Measurements from ENCODE around the gene SLC22A23. TPM values are rescaled to one million over a fixed set of nuclear protein-coding genes. Genes with fewer than 3 reads are reported as not detected.
"Not testable (repeated sequence)": the region's sequence is repeated elsewhere in the genome, so short reads cannot be mapped to it uniquely, and the experiment has no call there.

The SLC22A23 gene
- total RNA-seq, 1 donor from 2014 or later, result 23.8 TPM

DNA sequence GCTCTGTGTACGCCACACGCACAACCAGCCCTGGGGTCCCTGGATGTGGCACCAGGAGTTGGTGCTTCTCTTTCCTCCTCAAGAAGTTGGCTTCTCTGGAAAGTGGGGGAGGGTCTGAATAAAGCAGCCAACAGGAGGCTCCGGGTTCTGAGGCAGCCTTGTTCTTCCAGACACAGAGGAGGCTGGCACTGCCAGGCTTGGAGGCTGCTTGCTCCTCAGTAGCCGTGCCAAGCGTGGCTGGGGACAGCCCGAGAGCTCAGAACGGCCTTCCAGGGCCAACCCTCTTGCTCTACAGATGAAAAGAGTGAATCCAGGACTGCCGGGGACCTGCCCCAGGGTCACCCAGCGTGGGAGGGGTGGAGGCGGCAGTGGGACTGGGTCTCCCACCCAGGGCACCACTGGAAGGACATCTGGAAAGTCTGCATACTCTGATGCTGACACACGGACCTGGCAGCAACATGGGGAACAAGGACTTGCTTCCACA, 70.4 kb downstream of the SLC22A23 start:
- no peak for DNase-seq (ENCODE audit: low spot score)

DNA sequence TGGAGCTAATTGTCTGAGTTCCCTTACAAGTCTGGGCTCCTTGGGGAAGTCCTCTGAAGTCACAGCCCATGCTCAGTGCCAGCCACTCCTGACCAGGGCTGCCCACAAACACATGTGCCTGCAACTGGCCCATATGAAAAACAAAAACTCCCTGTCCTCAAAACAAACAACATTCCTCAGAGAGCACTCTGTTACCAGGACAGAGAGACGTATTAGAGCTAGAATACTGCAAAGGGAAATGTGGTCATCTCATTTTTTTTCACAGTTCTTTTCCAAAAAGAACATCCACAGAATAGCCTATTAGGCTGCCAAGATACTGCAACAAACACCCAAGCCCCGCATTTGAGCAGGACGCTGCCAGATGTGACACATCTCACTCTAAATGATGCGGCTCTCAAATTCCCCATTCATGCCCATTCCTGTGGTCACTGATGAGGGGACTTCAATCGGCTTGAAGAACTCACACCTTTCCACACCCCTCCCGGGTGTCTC, 71.1 kb downstream of the SLC22A23 start:
- DNase-seq (ENCODE audit: low spot score), result no peak

DNA sequence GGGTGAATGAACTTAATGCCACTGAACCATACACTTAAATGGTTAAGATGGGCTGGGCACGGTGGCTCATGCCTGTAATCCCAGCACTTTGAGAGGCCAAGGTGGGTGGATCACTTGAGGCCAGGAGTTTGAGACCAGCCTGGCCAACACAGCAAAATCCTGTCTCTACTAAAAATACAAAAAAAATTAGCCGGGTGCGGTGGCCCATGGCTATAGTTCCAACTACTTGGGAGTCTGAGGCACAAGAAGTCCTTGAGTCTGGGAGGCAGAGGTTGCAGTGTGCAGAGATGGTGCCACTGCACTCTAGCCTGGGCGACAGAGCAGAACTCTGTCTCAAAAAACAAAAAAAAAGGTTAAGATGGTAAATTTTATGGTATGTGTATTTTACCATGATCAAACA, 71.7 kb downstream of the SLC22A23 start:
- DNase-seq (ENCODE audit: low spot score), result not testable (repeated sequence)

DNA sequence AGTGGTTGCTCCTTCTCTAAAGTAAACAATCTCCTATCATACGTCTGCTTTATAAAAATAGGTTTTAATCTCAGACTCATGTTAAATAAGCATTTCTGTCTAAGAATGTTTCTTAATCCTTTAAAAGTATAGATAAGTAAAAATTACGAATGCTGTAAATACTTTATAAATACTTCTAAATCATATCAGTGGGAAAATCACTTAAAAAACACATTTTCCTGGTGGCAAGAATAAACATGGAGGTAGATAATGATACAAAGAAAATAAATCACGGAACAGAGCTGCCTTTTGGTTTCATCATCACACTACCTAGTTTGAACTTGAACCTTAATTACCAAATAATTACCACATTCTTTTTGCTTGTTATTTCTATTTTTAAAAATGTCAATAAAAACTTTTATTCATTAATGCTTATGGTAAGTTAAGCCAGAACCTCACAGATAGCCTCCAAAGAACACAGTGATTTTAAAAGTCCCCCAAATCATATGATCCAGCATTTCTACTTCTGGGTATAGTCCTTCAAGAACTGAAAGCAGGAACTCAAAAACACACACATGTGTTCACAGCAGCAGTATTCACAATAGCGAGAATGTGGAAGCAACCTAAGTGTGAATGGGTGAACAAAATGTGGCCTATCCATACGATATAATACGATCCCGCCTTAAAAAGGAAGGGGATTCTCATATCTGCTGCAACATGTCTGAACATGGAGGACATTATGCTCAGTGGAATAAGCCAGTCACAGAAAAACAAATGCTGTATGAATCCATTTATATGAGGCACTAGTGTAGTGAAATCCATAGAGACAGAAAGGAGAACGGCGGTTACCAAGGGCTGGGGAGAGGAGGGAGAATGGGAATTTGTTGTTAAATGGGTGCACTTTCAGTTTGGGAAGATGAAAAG, 72.4 kb downstream of the SLC22A23 start:
- DNase-seq (ENCODE audit: low spot score), result no peak

DNA sequence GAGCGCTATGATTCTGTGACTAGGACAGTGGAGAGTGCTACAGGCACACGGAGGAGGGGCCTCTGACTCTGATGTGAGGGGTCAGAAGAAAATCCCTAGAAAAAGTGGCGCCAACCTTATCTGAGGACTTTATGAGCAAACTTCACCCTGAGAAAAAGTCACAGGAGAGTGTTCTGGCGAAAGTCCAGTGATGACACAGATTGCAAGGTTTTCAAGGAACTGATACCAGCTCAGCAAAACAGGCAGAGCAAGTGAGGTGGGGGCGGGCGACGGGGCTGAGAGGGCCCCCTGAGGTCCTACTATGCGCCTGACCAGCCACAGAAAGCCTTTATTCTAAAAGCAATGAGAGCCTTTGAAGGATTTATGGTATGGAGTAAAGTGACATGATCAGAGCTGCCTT, 73.3 kb downstream of the SLC22A23 start:
- DNase-seq (ENCODE audit: low spot score), result no peak

DNA sequence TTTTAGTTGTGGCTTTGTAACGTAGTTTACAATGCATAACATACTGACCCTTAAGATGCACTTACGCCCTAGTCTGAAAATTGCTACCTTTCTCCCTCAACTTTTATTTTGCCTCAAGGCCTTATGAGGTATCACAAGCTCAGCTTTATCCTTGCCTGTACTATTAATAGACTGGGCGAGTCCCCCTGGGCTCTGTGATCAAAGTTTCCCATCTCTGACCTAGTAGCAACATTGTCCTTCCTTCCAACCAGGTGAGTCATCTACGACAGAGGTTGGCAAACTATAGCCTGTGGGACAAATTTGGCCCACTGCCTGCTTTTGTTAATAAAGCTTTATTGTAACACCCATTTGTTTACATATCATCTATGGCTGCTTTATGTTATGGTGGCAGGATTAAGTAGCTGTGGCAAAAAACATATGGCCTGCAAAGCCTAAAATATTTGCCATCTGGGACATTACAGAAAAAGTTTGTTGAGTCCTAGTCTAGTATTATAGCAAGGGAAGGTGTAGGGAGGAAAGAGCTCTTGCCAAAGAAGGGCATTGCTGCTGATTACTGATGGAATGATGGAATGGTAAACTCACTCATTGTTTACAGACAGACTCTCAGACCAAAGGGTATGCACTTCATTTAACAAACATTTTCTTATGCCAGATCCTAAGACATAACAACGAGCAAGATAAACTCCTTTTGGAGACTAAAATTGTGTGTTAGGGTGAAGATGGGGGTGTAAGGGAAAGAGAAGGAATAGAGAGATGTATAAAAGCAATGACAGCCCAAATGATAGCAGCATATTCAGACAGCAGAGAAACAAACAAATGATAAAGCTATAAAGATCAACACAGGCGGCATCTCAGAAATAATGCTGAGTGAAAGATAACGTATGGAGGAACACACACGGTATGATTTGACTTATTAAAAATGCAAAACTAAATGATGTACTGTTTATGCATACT, 74.2 kb downstream of the SLC22A23 start:
- no peak for DNase-seq (ENCODE audit: low spot score)

DNA sequence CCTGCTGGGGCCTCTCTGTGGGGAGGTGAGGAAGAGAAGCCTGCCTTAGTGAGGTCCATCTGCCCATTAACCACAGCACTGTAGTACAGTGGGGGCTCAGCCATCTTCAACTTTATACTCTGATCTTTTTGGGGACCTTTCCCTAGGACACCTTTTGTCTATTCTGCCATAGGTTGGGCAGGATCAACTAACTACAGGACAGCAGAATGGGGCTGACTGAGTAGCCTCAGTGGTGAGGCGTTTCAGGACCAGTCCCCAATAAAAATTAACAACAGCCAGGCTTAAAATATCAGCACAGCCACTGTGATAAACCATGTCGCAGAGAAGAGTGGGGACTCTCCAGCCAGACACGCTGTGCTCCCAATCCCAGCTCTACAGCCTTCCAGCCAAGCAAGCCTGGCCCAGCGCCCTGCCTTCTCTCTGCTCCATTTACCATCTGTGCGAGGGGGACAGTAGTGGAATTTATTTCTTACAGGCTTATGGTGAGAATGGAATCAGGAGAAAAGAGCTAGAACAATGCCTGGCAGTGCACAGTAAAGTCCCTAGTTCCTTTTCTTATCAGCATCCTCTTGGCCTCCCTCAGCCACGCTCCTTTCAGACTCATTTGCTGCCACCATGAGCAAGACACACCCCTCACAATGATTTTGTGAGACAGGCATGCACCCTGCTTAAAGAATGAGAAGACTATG, 75.5 kb downstream of the SLC22A23 start:
- DNase-seq (ENCODE audit: low spot score), result no peak

DNA sequence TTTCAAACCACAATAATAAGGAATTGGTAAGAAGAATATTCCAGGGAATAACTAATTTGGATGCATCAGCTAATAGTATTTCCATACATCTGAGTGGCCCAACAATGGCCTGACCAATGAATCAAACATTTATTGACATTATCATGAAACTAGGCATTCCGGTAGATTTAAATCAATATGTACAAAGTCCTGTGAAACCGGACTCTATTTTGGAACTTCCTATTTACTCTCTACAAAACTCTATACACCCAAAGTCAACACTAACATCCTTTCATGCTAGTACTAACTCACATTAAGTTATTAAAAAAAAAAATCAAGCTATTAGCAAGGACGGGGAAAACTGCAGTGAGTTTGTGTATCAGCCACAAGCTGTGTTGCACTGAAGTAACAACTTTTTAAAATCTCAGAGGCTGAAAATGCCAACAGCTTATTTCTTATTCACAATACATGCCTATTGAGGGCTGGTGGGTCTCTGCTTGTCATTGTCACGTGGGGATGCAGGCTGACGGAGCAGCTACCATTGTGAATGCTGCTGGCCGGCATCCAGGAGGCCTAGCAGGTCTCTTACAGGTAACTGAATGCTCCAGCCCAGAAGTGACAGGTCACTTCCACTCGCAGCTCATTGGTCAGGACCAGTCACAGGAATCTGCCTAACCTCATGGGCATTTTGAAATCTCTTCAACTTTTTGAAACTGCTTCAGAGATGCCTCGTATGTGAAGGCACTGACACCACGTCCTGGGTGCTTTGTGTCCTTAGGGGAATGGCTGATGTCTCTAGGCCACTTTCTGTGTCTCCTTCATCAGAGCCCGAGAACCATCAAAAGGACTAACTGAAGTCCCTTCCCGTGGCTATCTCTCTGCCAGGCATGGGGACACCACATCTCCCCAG, 76.3 kb downstream of the SLC22A23 start:
- DNase-seq (ENCODE audit: low spot score), result no peak

DNA sequence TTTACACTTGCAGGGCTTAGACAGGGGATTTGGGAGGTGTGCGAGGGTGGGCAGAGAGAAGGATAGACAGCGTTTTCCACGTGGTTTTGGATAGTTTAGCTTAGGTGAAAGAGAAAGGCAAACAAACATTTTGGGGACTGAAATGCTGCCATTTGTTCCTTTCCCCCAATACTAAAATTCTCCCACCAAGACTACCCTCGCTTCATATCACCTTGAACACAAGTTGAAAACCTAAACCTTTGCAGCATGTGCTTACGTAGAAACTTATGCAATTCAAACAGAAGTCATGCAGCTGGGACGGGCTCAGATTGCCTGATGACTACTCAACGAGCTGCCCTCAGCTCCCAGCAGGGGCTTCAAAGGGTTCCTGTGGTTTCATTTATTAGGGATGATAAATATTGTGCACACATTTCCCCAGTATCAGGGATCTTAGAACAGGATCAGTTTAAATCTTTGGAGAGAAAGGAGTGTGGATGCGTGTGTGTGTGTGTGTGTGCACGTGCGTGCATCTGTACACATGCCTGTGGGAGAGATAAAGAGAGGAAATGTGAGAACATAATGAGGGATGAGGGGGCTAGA, 77.3 kb downstream of the SLC22A23 start:
- no peak for DNase-seq (ENCODE audit: low spot score)

DNA sequence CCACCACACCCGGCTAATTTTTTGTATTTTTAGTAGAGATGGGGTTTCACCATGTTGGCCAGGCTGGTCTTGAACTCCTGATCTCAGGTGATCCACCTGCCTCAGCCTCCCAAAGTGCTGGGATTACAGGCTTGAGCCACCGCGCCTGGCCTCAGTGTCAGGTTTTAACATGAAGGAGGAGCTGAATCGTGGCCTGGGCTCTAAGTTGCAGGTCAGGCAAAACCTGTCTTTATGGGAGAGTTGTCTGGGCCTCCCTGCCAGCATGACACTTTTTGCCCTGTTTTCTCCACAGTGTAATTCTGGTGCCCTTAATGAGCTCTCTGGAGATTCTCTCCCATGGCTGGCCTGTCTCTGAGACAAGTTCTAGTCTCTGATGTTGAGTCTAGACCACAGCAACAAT, 78.0 kb downstream of the SLC22A23 start:
- DNase-seq (ENCODE audit: low spot score), result not testable (repeated sequence)

DNA sequence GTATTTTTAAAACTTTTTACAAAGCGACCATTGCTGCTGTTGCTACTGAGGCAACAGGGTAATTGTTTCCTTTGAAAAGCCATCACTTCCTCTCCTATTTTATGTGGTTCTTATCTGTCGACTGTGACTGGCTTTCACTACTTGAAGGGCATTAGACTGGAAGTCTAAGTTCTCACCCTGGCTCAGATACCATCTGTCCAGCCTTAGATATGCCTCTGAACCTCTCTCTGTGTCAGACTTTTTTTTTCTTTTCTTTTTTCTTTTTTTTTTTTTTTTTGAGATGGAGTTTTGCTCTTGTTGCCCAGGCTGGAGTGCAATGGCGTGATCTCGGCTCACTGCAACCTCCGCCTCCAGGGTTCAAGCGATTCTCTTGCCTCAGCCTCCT, 78.5 kb downstream of the SLC22A23 start:
- DNase-seq (ENCODE audit: low spot score), result not testable (repeated sequence)

DNA sequence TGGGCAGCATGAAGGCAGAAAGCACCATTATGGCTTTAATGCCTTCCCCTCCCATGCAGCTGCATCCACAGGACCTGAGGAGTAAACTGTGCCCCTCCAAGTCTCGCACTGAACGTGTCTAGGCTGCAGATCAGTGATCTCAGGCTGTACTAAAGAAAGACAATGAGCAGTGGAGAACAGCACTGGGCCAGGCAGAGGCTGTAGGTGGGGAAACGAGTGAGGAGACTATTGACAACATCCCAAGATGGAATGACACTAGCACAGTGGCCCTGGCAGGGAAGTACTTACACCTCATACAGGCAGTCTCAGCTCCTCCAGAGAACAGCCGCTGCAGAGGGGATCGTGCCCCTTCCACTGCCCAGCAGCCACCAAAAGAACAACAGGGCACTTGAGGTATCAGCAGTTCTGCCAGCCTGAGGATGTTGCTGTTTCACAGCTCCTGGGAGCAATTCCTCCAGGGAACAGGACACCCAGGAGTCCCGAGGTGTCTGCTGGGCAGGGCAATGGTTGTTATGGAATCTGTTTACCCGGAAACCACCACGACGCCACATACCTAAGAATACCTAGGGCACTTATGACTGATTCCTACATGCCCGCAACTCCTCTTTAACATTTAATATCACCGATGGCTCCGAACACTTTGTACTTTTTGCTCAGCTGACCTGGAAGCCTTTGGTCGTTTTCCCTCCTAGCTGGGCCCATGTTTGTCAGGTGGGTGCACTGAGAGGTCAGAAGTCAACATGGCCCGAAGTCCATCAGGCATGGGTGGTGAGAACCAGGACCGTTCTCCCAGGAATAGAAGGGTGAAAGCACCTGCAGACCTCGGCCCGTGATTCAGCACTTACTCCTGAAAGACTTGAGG, 79.1 kb downstream of the SLC22A23 start:
- no peak for DNase-seq (ENCODE audit: low spot score)

DNA sequence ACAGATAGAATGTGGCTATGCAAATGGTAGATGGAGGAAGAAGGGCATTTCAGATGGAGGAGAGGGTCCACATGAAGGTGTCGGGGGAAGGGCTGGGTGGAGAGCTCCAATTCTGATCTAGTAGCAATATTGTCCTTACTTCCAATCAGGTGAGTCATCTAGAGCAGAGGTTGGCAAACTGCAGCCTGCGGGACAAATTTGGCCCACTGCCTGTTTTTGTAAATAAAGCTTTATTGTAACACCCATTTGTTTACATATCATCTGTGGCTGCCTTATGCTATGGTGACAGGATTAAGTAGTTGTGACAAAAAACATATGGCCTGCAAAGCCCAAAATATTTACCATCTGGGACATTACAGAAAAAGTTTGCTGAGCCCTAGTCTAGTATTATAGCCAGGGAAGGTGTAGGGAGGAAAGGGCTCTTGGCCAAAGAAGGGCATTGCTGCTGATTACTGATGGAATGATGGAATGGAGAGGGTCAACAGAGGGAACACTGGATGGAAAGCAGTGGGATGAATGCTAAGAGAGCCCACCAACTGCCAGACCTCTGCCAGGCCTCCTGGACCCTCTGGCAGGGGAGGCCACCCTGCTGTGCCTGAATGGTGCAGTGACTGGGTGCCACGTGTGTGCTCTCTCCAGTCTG, 79.8 kb downstream of the SLC22A23 start:
- DNase-seq (ENCODE audit: low spot score), result no peak

DNA sequence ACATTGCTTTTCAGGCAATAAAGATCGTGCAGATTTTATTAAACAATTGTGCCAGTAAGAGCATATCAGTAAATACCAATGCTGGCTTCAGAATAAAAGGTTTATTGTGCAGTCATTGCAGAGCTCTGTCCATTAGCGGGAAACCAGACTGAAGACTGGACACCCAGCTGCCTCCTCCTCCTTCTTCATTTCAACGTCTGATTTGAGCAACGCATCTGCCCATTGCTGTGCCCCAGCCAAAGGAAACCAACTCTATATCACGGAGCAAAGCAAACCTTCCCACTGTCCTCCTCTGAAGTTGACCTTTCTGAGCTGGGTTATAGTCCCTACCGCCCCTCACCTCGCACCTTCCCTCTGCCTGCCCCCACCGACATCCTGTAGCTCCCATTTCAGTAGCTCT, 80.8 kb downstream of the SLC22A23 start:
- DNase-seq (ENCODE audit: low spot score), result no peak

DNA sequence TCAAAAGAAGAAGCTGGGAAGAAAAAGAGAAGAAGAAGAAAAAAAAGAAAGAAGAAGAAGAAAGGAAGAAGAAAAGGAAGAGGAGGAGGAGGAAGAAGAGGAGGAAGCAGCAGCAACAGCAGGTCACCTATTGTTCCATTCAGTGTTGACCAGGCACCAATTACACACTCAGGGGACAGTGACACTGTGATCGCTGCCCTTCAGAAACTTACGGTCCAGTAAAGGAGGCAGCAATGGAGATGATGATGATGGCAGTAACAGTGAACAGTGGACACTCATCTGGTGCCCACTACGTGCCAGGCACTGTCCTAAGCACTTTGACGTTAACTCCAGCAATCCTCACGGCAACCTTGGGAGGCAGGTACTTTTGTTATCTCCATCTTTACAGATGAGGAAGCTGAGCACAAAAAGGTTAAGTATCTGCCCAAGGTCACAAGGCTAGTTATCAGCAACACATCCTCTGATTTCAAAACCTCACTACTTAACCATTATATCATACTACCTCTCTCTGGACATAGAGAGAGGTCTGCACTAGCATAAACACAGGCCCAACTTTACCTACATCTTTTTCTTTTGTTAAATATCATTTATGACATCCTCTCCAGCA, 83.2 kb downstream of the SLC22A23 start:
- no peak for DNase-seq (ENCODE audit: low spot score)

DNA sequence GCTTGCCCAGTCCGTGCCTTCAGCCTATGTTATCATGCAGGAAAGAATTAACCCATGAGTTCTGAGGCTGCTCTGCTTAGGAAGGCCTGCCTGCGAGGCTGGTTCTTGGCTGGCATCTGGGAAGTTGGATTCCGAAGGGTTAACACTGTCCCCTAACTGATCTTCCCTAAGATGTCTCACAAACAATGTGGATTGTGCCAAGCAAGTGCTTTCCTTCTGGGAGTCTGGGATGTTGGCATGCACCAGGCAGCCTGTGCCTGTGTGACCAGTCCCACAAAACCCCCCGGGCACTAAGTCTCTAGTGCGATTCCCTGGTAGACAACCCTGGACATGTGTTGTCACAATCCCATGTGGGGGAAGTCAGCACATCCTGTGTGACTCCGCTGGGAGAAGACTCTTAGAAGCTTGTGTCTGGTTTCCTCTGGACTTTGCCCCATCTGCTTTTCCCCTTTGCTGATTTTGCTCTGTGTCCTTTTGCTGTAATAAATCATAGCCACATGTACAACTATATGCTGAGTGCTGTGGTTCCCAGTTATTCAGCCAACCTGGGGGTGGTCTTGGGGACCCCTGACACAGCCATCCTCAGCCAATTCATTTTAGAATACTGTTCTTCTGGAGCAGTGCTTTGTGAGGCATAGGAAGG, 83.8 kb downstream of the SLC22A23 start:
- no peak for DNase-seq (ENCODE audit: low spot score)

DNA sequence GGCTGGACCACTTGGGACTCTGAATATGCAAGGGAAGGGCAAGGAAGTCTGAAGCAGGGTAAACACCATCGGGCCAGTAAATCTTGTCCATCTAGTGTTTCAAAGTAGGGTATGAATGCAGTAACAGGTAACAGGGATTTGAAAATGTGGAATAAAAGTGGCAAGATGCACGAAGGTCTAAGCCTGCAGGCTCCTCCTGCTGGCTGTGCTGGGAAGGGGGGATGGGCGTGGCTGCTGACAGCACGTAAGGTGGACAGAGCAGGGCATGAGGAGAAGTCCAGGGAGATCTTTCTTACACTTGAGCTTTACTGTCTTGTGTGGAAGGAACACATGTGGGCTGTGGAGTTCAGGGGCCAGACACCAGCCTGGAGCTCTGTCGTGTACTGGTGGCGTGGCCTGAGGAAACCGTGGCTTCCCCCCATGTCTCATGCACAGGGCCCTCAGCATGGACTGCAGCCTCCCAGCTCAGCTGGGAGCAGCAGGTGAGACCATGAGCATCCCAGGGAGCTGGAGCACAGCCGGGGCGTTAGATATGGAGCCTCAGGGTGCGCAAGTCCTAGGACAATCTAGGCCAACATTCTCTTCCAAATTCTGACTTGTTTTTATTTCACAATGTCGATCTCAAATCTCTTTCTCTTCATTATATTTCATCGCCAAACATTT, 84.5 kb downstream of the SLC22A23 start:
- no peak for DNase-seq (ENCODE audit: low spot score)

Measured in mesenteric fat pad (tissue), 1 donor.